RWPE2 (cell line): ENCODE results near the gene DRD3.

Experiments
- ATAC-seq: fragments of 200-7000 bp; cut with Tn5 transposase; 3 replicates; pipeline ENCODE4 v1.9.1; 2021; ENCODE audit warnings: low read depth
- DNase-seq: peaks from one replicate; pipeline ENCODE4 v3.0.0-alpha.2; 2020; ENCODE audit warnings: low spot score
- H3K27ac ChIP-seq: fragments of 450-650 bp; 2 replicates; pipeline ENCODE4 v1.5.1; 2017; ENCODE audit warnings: mild to moderate bottlenecking; ENCODE audit not compliant: poor library complexity, severe bottlenecking
- H3K27me3 ChIP-seq: fragments of 250-450 bp; sonication (Bioruptor Pico); 2 replicates; pipeline ENCODE4 v1.5.1; 2021; ENCODE audit warnings: mild to moderate bottlenecking, moderate library complexity; ENCODE audit not compliant: insufficient read depth, poor library complexity, severe bottlenecking
- H3K36me3 ChIP-seq: fragments of 250-450 bp; sonication (Bioruptor Pico); 2 replicates; pipeline ENCODE4 v1.5.1; 2020; ENCODE audit warnings: low read depth, mild to moderate bottlenecking, moderate library complexity
- H3K4me1 ChIP-seq: fragments of 250-450 bp; sonication (Bioruptor Pico); 2 replicates; pipeline ENCODE4 v1.5.1; 2021; ENCODE audit warnings: mild to moderate bottlenecking, moderate library complexity; ENCODE audit not compliant: insufficient read depth, poor library complexity, severe bottlenecking
- H3K4me3 ChIP-seq: fragments of 250-450 bp; sonication (Bioruptor Pico); 2 replicates; pipeline ENCODE4 v1.5.1; 2021; ENCODE audit warnings: mild to moderate bottlenecking, moderate library complexity; ENCODE audit not compliant: severe bottlenecking
- H3K9me3 ChIP-seq: fragments of 250-450 bp; sonication (Bioruptor Pico); 2 replicates; pipeline ENCODE4 v1.5.1; 2021; ENCODE audit warnings: mild to moderate bottlenecking, moderate library complexity; ENCODE audit not compliant: severe bottlenecking
- TF ChIP-seq, protein P1 (sequence below): fragments of 450-650 bp; IDR thresholded peaks from one replicate; pipeline ENCODE4 v1.5.1; 2017; ENCODE audit warnings: mild to moderate bottlenecking, moderate library complexity; ENCODE audit not compliant: poor library complexity, severe bottlenecking

DRD3 gene

DNA sequence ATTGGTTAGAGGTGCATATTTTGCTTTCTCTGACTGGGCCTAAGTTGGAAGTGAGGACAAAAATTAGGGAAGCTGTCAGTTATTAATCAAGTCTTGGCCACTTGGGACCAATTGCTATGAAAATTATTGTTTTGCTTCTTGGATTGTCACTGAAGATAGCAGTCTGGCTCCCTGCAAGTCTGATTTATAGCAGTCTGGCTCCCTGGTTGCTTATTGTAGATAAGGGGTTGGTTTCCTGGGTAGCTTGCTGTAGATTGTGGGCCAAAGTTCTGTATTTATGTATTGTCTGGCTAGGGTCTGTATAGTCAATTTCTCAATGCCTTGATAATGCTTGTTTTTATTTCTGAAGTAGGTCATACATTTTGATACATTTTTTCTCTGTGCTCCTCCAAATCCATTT lies 13.3 kb upstream of the DRD3 start:
- no peaks in the 10 kb centered on the region for H3K4me1 ChIP-seq
- H3K27ac ChIP-seq = no peak overlapping the region
- H3K9me3 ChIP-seq = no peaks in the 10 kb centered on the region
- TF ChIP-seq, protein P1, sequence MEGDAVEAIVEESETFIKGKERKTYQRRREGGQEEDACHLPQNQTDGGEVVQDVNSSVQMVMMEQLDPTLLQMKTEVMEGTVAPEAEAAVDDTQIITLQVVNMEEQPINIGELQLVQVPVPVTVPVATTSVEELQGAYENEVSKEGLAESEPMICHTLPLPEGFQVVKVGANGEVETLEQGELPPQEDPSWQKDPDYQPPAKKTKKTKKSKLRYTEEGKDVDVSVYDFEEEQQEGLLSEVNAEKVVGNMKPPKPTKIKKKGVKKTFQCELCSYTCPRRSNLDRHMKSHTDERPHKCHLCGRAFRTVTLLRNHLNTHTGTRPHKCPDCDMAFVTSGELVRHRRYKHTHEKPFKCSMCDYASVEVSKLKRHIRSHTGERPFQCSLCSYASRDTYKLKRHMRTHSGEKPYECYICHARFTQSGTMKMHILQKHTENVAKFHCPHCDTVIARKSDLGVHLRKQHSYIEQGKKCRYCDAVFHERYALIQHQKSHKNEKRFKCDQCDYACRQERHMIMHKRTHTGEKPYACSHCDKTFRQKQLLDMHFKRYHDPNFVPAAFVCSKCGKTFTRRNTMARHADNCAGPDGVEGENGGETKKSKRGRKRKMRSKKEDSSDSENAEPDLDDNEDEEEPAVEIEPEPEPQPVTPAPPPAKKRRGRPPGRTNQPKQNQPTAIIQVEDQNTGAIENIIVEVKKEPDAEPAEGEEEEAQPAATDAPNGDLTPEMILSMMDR = no peak
- no peak for DNase-seq
- no peaks in the 10 kb centered on the region for H3K27me3 ChIP-seq
- no peak overlapping the region for H3K4me3 ChIP-seq
- H3K36me3 ChIP-seq = no peaks in the 10 kb centered on the region
- no peak for ATAC-seq

DNA sequence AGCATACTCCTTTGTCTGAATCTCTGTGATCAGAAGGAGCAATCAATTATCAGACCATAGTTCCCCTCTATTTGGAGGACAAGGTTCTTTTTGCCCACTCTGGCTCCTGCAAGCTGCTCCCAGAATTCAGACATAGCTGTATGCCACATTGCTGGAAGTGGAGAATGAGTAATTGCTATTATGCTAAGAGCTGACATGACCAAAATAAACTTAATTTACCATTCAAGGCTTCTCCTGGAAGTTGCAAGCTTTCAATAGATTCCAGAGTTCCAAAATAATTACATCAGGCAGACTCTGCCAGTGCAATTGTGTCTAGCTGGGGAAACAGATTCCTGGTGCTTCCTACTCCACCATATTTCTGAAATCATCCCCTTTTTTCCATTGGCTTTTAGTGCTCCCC lies 7.6 kb upstream of the DRD3 start:
- no peak for ATAC-seq
- Histone ChIP-seq H3K4me1 (no peaks in the 10 kb centered on the region), H3K4me3 (no peak overlapping the region), H3K36me3 (no peaks in the 10 kb centered on the region), H3K27me3 (no peaks in the 10 kb centered on the region), H3K9me3 (no peaks in the 10 kb centered on the region), H3K27ac (no peak overlapping the region)
- DNase-seq = no peak
- TF ChIP-seq, protein P1 = no peak

DNA sequence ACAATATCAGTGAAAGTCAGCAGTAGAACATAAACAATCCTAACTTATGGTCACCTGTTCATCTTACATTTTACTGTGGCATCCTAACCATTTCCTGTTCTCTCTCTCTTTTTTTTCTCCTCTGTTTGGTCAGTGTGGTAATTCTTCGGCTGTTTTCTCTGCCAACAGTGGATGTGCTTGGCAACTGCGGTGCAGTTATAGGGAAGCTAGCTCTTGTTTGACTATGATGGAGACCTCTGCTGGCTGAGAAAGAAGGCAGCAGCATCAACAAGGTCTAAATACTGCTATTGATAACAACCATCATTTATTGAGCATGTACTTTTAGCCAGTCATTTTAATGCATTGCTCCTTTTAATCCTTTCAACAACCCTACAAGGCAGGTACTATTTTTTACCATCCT lies 723 bp upstream of the DRD3 start:
- no peaks in the 10 kb centered on the region for H3K4me1 ChIP-seq
- ATAC-seq = peak; percentile 75
- TF ChIP-seq, protein P1 = peak; percentile 47
- no peaks in the 10 kb centered on the region for H3K9me3 ChIP-seq
- H3K4me3 ChIP-seq = no peak overlapping the region
- H3K27me3 ChIP-seq = no peaks in the 10 kb centered on the region
- no peak for DNase-seq
- no peaks in the 10 kb centered on the region for H3K36me3 ChIP-seq
- H3K27ac ChIP-seq = no peak overlapping the region

DNA sequence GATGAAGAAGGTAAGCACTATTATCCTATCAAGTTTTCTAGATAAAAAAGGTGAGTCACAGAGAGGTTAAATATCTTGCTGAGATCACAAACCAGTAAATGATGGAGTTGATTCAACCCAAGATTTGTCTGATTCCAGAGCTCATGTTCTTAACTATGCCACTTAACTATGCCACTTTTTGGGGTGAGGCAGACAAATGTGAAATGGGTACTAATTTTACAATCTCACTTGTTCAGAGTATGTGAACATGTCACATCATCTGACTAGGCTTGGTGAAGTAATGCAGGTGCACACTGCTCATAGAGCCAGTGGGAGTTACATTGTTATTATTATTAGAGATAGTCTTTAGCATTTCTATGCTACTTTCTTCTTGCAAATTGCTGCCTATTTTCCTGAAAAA lies 2.0 kb downstream of the DRD3 start:
- no peaks in the 10 kb centered on the region for H3K27me3 ChIP-seq
- ATAC-seq (no peak), DNase-seq (no peak)
- H3K4me1 ChIP-seq = no peaks in the 10 kb centered on the region
- H3K27ac ChIP-seq = no peak overlapping the region
- TF ChIP-seq, protein P1 = no peak
- no peaks in the 10 kb centered on the region for H3K36me3 ChIP-seq
- H3K4me3 ChIP-seq = no peak overlapping the region
- H3K9me3 ChIP-seq = no peaks in the 10 kb centered on the region

DNA sequence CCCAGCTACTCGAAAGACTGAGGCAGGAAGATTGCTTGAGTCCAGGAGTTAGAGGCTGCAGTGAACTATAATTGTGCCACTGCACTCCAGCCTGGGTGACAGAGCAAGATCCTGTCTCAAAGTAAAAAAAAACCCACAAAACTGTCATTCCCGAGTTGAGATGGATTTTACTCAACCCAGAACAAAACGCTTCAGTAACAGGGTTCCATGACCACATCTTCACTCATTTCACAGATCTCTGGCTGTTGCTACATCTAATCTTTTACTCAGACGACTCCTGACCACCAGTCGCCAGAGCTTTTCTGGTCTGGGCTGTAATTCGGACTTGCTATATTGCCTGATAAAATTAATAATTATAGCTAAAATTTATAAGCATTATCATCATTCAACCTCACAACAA lies 2.4 kb downstream of the DRD3 start:
- no peaks in the 10 kb centered on the region for H3K4me1 ChIP-seq
- no peak overlapping the region for H3K27ac ChIP-seq
- no peak for DNase-seq
- TF ChIP-seq, protein P1 = no peak
- H3K9me3 ChIP-seq = no peaks in the 10 kb centered on the region
- no peaks in the 10 kb centered on the region for H3K36me3 ChIP-seq
- H3K27me3 ChIP-seq = no peaks in the 10 kb centered on the region
- ATAC-seq = no peak
- no peak overlapping the region for H3K4me3 ChIP-seq
